Uterus (tissue), 4 donors: ENCODE measurements around the gene RAD51B. TPM values are rescaled to one million over a fixed set of nuclear protein-coding genes. Genes with fewer than 3 reads are reported as not detected.

Experiments used
- DNase-seq, 2 donors: peaks; one replicate each; pipeline ENCODE4 v3.0.0-alpha.2; 2019 to 2020
- H3K27ac ChIP-seq, 2 donors: fragments of 200-600 bp; sonication (generic); 1 replicate in 1 of 2; 2 replicates in 1 of 2; pipeline ENCODE4 v1.5.1; 2016 to 2018
- H3K27me3 ChIP-seq, 2 donors: fragments of 200-600 bp; sonication (generic); one replicate each; pipeline ENCODE4 v1.5.1; 2018 to 2019; ENCODE audit warnings: control low read depth in 1 of 2
- H3K36me3 ChIP-seq, 2 donors: fragments of 200-600 bp; sonication (generic); one replicate each; pipeline ENCODE4 v1.5.1; 2019; ENCODE audit warnings: control low read depth in 1 of 2
- H3K4me1 ChIP-seq, 2 donors: fragments of 200-600 bp; sonication (generic); one replicate each; pipeline ENCODE4 v1.5.1; 2018 to 2019; ENCODE audit warnings: control low read depth in 1 of 2
- H3K4me3 ChIP-seq, 2 donors: fragments of 200-600 bp; sonication (generic); 1 replicate in 1 of 2; 2 replicates in 1 of 2; pipeline ENCODE4 v1.5.1; 2018 to 2019; ENCODE audit warnings: mild to moderate bottlenecking in 1 of 2
- H3K9me3 ChIP-seq, 2 donors: fragments of 200-600 bp; sonication (generic); one replicate each; pipeline ENCODE4 v1.5.1; 2019; ENCODE audit warnings: control low read depth in 1 of 2
- POLR2A ChIP-seq, 2 donors: fragments of 450-650 bp; IDR thresholded peaks; one replicate each; pipeline ENCODE4 v1.6.1; 2016; ENCODE audit warnings: antibody characterized with exemption in 2 of 2, mild to moderate bottlenecking in 1 of 2, moderate library complexity in 1 of 2
- intact Hi-C: fragments of 100-400 bp; cut with DNase I; formaldehyde crosslinking; loops from one replicate; pipeline ENCODE4 v1.15.1; 2023; ENCODE audit warnings: low total_unique reads
- total RNA-seq, 4 donors: library from RNA; depleted of rRNA in 3 of 4; stranded (reverse); fragments of >200 nt in 3 of 4; gene quantifications; one replicate each; pipeline versions ENCODE4 v1.1.0 to v1.2.4, GENCODE V29; 2014 to 2023
- TF ChIP-seq, protein P1 (sequence below), 4 experiments: fragments of 200-600 bp in 2 of 4; fragments of 450-650 bp in 2 of 4; sonication (generic) in 2 of 4; IDR thresholded peaks; one replicate each; pipeline ENCODE4 v1.5.1; 2016 to 2019; ENCODE audit warnings: antibody characterized with exemption in 4 of 4, mild to moderate bottlenecking in 2 of 4, moderate library complexity in 1 of 4
- donor health status: DM: yes; HTN: yes; CAD: no.

RAD51B gene
- total RNA-seq, 4 donors from 2014 or later = 29.5 to 100.0 (median 70.3) TPM

DNA sequence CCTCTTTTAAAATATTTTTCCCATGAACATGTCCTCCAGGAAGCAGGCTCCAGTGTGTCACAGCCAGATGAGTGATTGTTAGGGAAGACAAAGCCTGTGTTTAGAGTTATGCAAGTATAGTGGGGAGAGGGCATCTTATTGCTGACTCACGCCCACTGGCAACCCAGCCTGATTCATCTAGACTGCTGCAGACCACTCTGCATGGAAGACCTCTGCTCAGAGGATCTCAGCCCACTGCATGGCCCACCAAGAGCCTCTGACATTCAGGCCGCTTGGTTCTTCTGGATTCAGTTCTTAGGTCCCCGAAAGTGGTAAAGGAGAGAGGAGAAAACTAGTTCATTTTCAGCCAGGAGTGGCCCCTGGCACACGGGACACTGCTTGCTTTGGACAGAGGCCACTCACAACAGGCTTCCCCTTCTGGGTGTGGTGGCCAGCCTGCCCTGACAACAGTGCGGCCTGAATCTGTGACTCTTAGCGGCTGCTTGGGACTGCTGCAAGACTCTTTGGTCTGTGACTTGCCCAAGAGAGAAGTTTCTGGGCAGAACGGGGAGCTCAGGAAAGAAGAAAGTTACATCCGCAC, 707.0 kb downstream of the RAD51B start:
- Histone ChIP-seq H3K36me3 (no peaks in the 10 kb centered on the region), H3K4me1 (peaks cover 11 to 12% of the 10 kb centered on the region in 2 donors), H3K27me3 (no peaks in the 10 kb centered on the region), H3K27ac (peak overlapping the region; percentile 54 to 89), H3K9me3 (peaks cover 0 to 13% of the 10 kb centered on the region in 2 donors), H3K4me3 (no peak overlapping the region)
- no peak for DNase-seq
- no peak for TF ChIP-seq POLR2A (IDR thresholded peaks at IDR 0.05)
- TF ChIP-seq, protein P1, sequence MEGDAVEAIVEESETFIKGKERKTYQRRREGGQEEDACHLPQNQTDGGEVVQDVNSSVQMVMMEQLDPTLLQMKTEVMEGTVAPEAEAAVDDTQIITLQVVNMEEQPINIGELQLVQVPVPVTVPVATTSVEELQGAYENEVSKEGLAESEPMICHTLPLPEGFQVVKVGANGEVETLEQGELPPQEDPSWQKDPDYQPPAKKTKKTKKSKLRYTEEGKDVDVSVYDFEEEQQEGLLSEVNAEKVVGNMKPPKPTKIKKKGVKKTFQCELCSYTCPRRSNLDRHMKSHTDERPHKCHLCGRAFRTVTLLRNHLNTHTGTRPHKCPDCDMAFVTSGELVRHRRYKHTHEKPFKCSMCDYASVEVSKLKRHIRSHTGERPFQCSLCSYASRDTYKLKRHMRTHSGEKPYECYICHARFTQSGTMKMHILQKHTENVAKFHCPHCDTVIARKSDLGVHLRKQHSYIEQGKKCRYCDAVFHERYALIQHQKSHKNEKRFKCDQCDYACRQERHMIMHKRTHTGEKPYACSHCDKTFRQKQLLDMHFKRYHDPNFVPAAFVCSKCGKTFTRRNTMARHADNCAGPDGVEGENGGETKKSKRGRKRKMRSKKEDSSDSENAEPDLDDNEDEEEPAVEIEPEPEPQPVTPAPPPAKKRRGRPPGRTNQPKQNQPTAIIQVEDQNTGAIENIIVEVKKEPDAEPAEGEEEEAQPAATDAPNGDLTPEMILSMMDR (IDR thresholded peaks at IDR 0.05) = no peak
- intact Hi-C loops = no loop called here

DNA sequence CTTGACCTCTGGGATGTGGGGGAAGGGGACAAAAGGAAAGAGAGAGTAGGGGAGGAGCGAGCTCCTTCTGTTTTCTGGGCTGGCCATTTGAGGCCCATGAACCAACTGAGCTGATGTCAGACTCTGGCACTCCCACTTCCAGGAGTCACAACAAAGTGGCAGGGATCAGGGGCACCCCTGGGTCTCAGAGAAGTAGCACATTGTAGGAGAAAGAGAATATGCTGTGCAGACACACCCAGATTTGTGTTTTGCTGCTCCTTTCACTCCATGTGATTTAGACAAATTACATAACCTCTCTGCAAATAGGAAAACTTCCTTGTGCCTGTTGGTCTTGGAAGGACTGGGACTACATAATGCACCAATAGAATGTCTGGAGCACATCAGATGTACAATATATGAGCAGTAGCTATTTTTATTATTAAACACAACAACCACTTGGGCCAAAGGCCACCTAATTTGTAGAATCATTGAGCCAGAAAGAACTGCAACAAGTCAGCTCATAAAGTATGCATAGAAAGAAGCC, 707.8 kb downstream of the RAD51B start:
- peaks cover 0 to 13% of the 10 kb centered on the region in 2 donors for H3K9me3 ChIP-seq
- H3K27ac ChIP-seq = peak overlapping the region; percentile 54 to 89
- no peak overlapping the region for H3K4me3 ChIP-seq
- no peaks in the 10 kb centered on the region for H3K36me3 ChIP-seq
- TF ChIP-seq, protein P1 (IDR thresholded peaks at IDR 0.05) = no peak
- intact Hi-C loops = no loop called here
- peaks cover 7 to 12% of the 10 kb centered on the region in 2 donors for H3K4me1 ChIP-seq
- DNase-seq = no peak
- no peaks in the 10 kb centered on the region for H3K27me3 ChIP-seq

DNA sequence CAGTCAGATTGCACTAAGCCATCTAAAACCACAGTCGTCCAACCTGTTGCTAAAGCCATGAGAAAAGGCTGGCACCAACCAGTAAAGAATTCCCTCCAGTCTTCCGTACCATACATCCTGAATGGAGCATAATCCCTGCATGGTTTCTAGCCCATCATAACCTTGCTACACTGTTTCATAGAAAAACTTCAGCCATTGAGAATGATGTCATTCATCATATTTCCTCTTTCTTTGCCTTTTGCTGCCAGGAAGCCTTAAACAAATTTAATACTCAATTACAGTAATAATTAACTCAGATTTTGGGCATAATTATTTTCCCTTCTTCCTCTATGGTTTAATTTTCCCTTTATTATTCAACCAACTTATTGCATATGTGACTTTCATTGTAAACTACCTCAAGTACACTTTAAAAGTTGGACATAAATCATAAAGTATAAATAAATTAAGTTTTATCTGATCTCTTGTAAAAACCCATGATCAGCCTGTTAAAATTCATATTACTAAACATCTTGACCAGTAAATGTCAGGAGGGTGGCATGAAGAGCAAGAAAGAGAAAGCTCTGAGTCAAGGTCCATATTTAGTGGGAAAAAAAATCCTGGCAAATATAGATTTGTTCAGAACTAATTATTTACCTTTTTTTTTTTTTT, 708.6 kb downstream of the RAD51B start:
- intact Hi-C loops = no loop called here
- peaks cover 0 to 13% of the 10 kb centered on the region in 2 donors for H3K9me3 ChIP-seq
- no peak for DNase-seq
- TF ChIP-seq, protein P1 (IDR thresholded peaks at IDR 0.05) = no peak
- peaks cover 7 to 9% of the 10 kb centered on the region in 2 donors for H3K4me1 ChIP-seq
- no peaks in the 10 kb centered on the region for H3K27me3 ChIP-seq
- H3K4me3 ChIP-seq = no peak overlapping the region
- peak overlapping the region in 1 of 2 donors; percentile 89 for H3K27ac ChIP-seq
- no peaks in the 10 kb centered on the region for H3K36me3 ChIP-seq

DNA sequence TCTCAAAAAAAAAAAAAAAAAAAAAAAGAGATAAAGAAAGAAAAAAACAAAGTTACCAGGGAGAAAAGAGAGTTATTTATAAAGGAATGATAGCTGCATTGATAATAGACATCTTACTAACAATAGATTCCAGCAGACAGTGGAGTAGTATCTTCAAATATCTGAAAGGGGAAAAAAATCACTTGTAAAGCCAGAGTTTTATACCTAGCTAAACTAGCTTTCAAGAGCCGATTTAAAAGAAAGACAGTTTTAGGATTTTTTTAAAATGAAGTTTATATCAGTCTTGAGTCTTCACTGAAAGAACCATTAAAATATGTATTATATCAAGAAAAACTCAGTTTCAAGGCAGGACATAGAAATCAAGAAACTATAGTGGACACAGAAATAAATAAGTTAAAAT, 710.9 kb downstream of the RAD51B start:
- intact Hi-C loops = no loop called here
- DNase-seq = no peak
- H3K36me3 ChIP-seq = no peaks in the 10 kb centered on the region
- H3K4me1 ChIP-seq = no peaks in the 10 kb centered on the region
- no peak for TF ChIP-seq POLR2A (IDR thresholded peaks at IDR 0.05)
- TF ChIP-seq, protein P1 (IDR thresholded peaks at IDR 0.05) = no peak
- H3K27ac ChIP-seq = no peak overlapping the region
- H3K9me3 ChIP-seq = peaks cover 0 to 13% of the 10 kb centered on the region in 2 donors
- no peaks in the 10 kb centered on the region for H3K27me3 ChIP-seq
- no peak overlapping the region for H3K4me3 ChIP-seq

DNA sequence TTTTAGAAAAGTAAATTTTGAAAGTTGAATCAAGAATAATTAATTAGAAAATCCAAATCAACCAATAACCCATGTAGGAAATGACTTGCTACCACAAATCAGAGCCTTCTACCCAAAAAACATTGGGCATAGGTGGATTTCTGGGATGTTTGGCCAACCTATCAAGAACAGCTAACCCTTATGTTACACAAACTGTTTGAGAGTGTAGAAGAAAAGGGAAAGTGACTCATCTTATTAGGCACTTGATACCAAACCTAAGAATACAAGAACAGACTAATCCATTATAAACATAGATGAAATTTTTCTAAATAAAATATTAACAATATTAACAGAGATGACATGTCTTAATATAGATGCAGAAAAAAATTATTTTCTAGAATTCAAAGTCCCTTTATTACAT, 712.9 kb downstream of the RAD51B start:
- intact Hi-C loops = no loop called here
- peaks cover 0 to 13% of the 10 kb centered on the region in 2 donors for H3K9me3 ChIP-seq
- H3K4me1 ChIP-seq = no peaks in the 10 kb centered on the region
- DNase-seq = no peak
- no peak overlapping the region for H3K27ac ChIP-seq
- H3K27me3 ChIP-seq = no peaks in the 10 kb centered on the region
- no peaks in the 10 kb centered on the region for H3K36me3 ChIP-seq
- TF ChIP-seq, protein P1 (IDR thresholded peaks at IDR 0.05) = no peak
- TF ChIP-seq POLR2A (IDR thresholded peaks at IDR 0.05) = no peak
- no peak overlapping the region for H3K4me3 ChIP-seq
